Measurements from ENCODE around the gene B4GAT1. TPM values are rescaled to one million over a fixed set of nuclear protein-coding genes. Genes with fewer than 3 reads are reported as not detected.
"Not testable (repeated sequence)": the region's sequence is repeated elsewhere in the genome, so short reads cannot be mapped to it uniquely, and the experiment has no call there.

The B4GAT1 gene
- total RNA-seq, 1 experiment from 2014 or later, result 6.7 TPM

- intact Hi-C loops (cut with micrococcal nuclease), result loop anchor here (1.0 to 2.0 kb wide), 6 partner anchors 16 to 127 kb away; partner anchors contain the start of genes MRPL11, RIN1 and YIF1A
- peak overlapping the region; percentile 81 for H3K27ac Mint-ChIP-seq (ENCODE audit: low read depth, unreplicated experiment)
- BruUV-seq (replicated peaks), result no TSS peak
- TF ChIP-seq, protein P1, sequence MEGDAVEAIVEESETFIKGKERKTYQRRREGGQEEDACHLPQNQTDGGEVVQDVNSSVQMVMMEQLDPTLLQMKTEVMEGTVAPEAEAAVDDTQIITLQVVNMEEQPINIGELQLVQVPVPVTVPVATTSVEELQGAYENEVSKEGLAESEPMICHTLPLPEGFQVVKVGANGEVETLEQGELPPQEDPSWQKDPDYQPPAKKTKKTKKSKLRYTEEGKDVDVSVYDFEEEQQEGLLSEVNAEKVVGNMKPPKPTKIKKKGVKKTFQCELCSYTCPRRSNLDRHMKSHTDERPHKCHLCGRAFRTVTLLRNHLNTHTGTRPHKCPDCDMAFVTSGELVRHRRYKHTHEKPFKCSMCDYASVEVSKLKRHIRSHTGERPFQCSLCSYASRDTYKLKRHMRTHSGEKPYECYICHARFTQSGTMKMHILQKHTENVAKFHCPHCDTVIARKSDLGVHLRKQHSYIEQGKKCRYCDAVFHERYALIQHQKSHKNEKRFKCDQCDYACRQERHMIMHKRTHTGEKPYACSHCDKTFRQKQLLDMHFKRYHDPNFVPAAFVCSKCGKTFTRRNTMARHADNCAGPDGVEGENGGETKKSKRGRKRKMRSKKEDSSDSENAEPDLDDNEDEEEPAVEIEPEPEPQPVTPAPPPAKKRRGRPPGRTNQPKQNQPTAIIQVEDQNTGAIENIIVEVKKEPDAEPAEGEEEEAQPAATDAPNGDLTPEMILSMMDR (IDR thresholded peaks at IDR 0.05; ENCODE audit: unreplicated experiment), result peak; percentile 97
- ChIA-PET CTCF (interaction anchor here (0.6 to 5.5 kb wide), 36 partner anchors 9 to 1897 kb away, joined by 3 to 48 read pairs (median 4); partner anchors contain the start of genes BRMS1, MRPL11, NPAS4 and RIN1), POLR2A (interaction anchor here (0.6 to 3.5 kb wide), 27 partner anchors 8 to 934 kb away, joined by 3 to 45 read pairs (median 4); partner anchors contain the start of genes B4GAT1, BRMS1, DPP3 and RAB1B)
- no peaks in the 10 kb centered on the region for H3K9me3 Mint-ChIP-seq (ENCODE audit: unreplicated experiment)
- H3K36me3 Mint-ChIP-seq (ENCODE audit: insufficient read depth, unreplicated experiment), result no peaks in the 10 kb centered on the region
- DNase-seq (ENCODE audit: unreplicated experiment), result peak; percentile 92
- H3K4me1 Mint-ChIP-seq (ENCODE audit: insufficient read depth, unreplicated experiment), result peaks cover 12% of the 10 kb centered on the region
- no peaks in the 10 kb centered on the region for H3K27me3 Mint-ChIP-seq (ENCODE audit: insufficient read depth, unreplicated experiment)
- H3K4me3 Mint-ChIP-seq (ENCODE audit: unreplicated experiment), result peak overlapping the region; percentile 79
Observed at GRCh38 chr11:66311965-66312548, 35.4 kb downstream of the B4GAT1 start.

- TF ChIP-seq, protein P1 (IDR thresholded peaks at IDR 0.05; ENCODE audit: unreplicated experiment), result no peak
- peak overlapping the region; percentile 81 for H3K27ac Mint-ChIP-seq (ENCODE audit: low read depth, unreplicated experiment)
- intact Hi-C loops (cut with micrococcal nuclease), result loop anchor here (1.0 kb wide), 1 partner anchor 78 kb away; no protein-coding TSS in a partner anchor
- no TSS peak for BruUV-seq (replicated peaks)
- no peaks in the 10 kb centered on the region for H3K36me3 Mint-ChIP-seq (ENCODE audit: insufficient read depth, unreplicated experiment)
- no peaks in the 10 kb centered on the region for H3K9me3 Mint-ChIP-seq (ENCODE audit: unreplicated experiment)
- no peaks in the 10 kb centered on the region for H3K27me3 Mint-ChIP-seq (ENCODE audit: insufficient read depth, unreplicated experiment)
- peaks cover 12% of the 10 kb centered on the region for H3K4me1 Mint-ChIP-seq (ENCODE audit: insufficient read depth, unreplicated experiment)
- ChIA-PET CTCF (interaction anchor here (0.6 to 5.5 kb wide), 32 partner anchors 9 to 1897 kb away, joined by 3 to 48 read pairs (median 5); partner anchors contain the start of genes BRMS1, MRPL11, NPAS4 and RIN1), POLR2A (interaction anchor here (0.9 to 3.5 kb wide), 13 partner anchors 13 to 308 kb away, joined by 3 to 45 read pairs (median 6); partner anchors contain the start of genes BRMS1, RIN1, SLC29A2 and YIF1A)
- H3K4me3 Mint-ChIP-seq (ENCODE audit: unreplicated experiment), result peak overlapping the region; percentile 79
- no peak for DNase-seq (ENCODE audit: unreplicated experiment)
Observed at GRCh38 chr11:66311470-66311964, 35.9 kb downstream of the B4GAT1 start.

DNA sequence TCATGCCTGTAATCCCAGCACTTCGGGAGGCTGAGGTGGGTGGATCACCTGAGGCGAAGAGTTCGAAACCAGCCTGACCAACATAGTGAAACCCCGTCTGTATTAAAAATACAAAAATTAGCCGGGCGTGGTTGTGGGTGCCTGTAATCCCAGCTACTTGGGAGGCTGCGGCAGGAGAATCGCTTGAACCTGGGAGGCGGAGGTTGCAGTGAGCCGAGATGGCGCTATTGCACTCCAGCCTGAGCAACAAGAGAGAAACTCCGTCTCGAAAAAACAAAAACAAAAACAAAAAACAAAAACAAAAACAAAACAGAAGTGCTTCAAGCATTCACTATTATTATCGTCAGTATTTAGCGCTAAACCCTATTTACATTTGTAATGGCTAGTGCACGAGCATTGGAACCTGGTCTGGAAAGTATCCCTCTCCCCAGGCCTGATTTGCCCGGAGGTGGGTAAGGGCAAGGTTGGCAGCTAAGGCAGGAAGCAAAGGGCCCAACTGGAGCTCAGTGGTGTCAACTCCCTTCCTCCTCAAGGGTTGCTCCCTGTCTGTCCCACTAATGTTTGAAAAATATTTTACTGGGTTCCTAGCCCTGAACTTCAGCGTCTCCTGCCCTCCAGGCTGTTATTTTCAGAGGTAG is 36.5 kb downstream of the B4GAT1 start:
- H3K36me3 Mint-ChIP-seq (ENCODE audit: insufficient read depth, unreplicated experiment), result not testable (repeated sequence)
- peak overlapping the region; percentile 81 for H3K27ac Mint-ChIP-seq (ENCODE audit: low read depth, unreplicated experiment)

GRCh38 chr11:66310324-66310723 is 37.1 kb downstream of the B4GAT1 start:
- H3K36me3 Mint-ChIP-seq (ENCODE audit: insufficient read depth, unreplicated experiment), result no peaks in the 10 kb centered on the region
- TF ChIP-seq, protein P1 (IDR thresholded peaks at IDR 0.05; ENCODE audit: unreplicated experiment), result no peak
- no peak overlapping the region for H3K4me3 Mint-ChIP-seq (ENCODE audit: unreplicated experiment)
- no peak overlapping the region for H3K27ac Mint-ChIP-seq (ENCODE audit: low read depth, unreplicated experiment)
- H3K4me1 Mint-ChIP-seq (ENCODE audit: insufficient read depth, unreplicated experiment), result peaks cover 8% of the 10 kb centered on the region
- ChIA-PET POLR2A (interaction anchor here (0.9 to 3.4 kb wide), 4 partner anchors 20 to 34 kb away, joined by 3 to 19 read pairs (median 3); partner anchors contain the start of genes BRMS1 and YIF1A), CTCF (interaction anchor here (0.7 to 5.5 kb wide), 6 partner anchors 22 to 79 kb away, joined by 3 to 48 read pairs (median 5); partner anchors contain the start of gene RIN1)
- no peaks in the 10 kb centered on the region for H3K9me3 Mint-ChIP-seq (ENCODE audit: unreplicated experiment)
- no TSS peak for BruUV-seq (replicated peaks)
- no peak for DNase-seq (ENCODE audit: unreplicated experiment)
- no peaks in the 10 kb centered on the region for H3K27me3 Mint-ChIP-seq (ENCODE audit: insufficient read depth, unreplicated experiment)
- intact Hi-C loops (cut with micrococcal nuclease), result no loop called here

More for the DNA sequence above, 36.5 kb downstream of the B4GAT1 start:
- intact Hi-C loops (cut with micrococcal nuclease), result loop anchor here (1.0 kb wide), 1 partner anchor 78 kb away; no protein-coding TSS in a partner anchor
- not testable (repeated sequence) for H3K9me3 Mint-ChIP-seq (ENCODE audit: unreplicated experiment); H3K27me3 Mint-ChIP-seq (ENCODE audit: insufficient read depth, unreplicated experiment); H3K4me3 Mint-ChIP-seq (ENCODE audit: unreplicated experiment); BruUV-seq (replicated peaks); DNase-seq (ENCODE audit: unreplicated experiment)
- ChIA-PET POLR2A (interaction anchor here (0.9 to 3.5 kb wide), 12 partner anchors 14 to 78 kb away, joined by 3 to 45 read pairs (median 7); partner anchors contain the start of genes BRMS1, RIN1, SLC29A2 and YIF1A), CTCF (interaction anchor here (0.6 to 5.5 kb wide), 27 partner anchors 9 to 606 kb away, joined by 3 to 48 read pairs (median 6); partner anchors contain the start of genes BRMS1, MRPL11 and RIN1)
- peaks cover 12% of the 10 kb centered on the region for H3K4me1 Mint-ChIP-seq (ENCODE audit: insufficient read depth, unreplicated experiment)

Measured in MCF 10A (cell line).